Choroid plexus epithelial cell (primary cell): Measurements from ENCODE around the gene PARN.
"Not testable (repeated sequence)": the region's sequence is repeated elsewhere in the genome, so short reads cannot be mapped to it uniquely, and the experiment has no call there.

Source experiments
- DNase-seq: peaks from one replicate; pipeline ENCODE4 v3.0.0-alpha.2; 2010; ENCODE audit warnings: low read depth
- H3K4me3 ChIP-seq: 2 replicates; pipeline ENCODE4 v1.5.1; 2011; ENCODE audit warnings: low read depth, mild to moderate bottlenecking, control low read depth, low read length, moderate library complexity
- TF ChIP-seq, protein P1 (sequence below): conservative IDR thresholded peaks from 2 replicates; pipeline ENCODE4 v1.5.1; 2011; ENCODE audit warnings: low read depth, mild to moderate bottlenecking, control low read depth, inconsistent platforms, low read length, moderate library complexity

PARN gene

DNA sequence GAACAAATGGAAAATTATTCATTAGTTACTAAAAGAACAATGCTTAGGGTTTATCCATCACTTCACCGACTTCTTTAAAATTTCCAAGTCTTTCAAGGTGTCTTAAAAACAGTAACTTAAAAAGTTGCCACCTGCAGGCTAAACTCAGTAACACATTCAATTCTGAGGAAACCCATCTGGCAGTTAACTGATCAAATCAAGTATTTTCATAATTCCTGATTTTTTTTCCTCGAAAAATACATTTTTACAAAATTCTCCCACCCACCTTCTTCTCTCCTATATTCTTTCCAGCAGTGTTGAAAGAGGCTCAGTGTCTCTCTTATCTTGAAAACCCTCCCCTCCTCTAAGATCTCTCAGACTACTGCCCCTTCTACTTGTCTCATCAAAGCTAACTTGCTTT lies 29.9 kb downstream of the PARN start:
- peak; percentile 67 for DNase-seq
- TF ChIP-seq, protein P1, sequence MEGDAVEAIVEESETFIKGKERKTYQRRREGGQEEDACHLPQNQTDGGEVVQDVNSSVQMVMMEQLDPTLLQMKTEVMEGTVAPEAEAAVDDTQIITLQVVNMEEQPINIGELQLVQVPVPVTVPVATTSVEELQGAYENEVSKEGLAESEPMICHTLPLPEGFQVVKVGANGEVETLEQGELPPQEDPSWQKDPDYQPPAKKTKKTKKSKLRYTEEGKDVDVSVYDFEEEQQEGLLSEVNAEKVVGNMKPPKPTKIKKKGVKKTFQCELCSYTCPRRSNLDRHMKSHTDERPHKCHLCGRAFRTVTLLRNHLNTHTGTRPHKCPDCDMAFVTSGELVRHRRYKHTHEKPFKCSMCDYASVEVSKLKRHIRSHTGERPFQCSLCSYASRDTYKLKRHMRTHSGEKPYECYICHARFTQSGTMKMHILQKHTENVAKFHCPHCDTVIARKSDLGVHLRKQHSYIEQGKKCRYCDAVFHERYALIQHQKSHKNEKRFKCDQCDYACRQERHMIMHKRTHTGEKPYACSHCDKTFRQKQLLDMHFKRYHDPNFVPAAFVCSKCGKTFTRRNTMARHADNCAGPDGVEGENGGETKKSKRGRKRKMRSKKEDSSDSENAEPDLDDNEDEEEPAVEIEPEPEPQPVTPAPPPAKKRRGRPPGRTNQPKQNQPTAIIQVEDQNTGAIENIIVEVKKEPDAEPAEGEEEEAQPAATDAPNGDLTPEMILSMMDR: peak; percentile 52
- no peak overlapping the region for H3K4me3 ChIP-seq

DNA sequence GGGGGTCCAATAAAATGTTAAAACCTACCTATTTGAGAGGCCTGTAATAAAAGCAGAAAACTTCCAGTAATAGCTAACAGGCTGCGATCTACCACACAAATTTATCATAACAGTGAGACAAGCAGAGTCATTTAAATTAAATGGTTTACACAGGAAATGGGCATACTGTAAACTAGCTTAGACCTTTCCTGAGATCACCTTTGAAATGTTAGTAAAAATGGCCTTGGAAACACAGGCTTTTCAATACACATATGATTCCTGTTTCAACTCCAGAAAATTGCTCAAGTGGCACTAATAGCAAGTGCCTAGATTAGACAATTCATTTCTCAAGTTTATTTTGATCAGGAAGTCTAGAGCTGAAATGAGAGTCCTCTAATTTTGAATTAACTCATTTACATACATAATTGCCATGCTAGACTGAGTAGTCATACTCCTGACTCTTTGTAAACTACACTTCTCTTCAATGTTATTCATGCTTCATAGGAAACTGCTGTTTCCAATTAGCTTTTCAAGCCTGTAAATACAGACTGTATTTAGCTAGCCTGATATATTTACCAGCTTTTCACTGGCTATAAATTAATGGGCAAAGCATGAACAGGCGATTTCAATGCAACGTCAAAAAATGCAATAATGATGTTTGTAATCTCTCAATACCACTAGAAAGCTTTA lies 43.3 kb downstream of the PARN start:
- H3K4me3 ChIP-seq: no peak overlapping the region
- DNase-seq: no peak
- TF ChIP-seq, protein P1: no peak

DNA sequence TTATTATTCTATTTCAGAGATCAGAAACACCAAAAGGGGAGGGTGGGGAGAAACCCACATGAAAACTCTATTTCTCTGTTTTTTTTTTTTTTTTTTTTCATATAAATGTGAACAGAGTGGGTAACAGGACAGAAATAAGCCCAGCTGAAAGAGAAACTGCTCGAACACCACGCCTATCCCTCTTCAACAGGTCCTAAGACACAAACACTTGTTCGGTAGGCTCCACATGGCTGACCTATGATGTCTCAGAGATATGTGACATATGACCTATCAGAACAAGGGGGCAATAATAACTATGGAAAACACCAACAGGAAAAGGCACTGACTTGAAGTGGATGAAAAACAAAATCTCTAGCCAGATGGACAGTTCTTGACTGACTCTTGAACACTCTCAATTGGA lies 44.8 kb downstream of the PARN start:
- TF ChIP-seq, protein P1: no peak
- DNase-seq: no peak
- no peak overlapping the region for H3K4me3 ChIP-seq

DNA sequence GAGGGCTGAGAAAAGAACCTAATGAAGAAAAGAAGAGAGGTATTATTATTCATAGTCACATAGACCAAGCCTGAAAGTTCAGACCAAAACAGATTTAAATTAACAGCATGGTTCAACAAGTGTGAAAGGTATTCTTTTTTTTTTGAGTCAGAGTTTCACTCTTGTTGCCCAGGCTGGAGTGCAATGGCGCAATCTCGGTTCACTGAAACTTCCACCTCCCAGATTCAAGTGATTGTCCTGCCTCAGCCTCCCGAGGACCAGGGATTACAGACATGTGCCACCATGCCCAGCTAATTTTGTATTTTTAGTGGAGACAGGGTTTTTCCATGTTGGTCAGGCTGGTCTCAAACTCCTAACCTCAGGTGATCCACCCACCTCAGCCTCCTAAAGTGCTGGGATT lies 49.1 kb downstream of the PARN start:
- not testable (repeated sequence) for H3K4me3 ChIP-seq, DNase-seq

DNA sequence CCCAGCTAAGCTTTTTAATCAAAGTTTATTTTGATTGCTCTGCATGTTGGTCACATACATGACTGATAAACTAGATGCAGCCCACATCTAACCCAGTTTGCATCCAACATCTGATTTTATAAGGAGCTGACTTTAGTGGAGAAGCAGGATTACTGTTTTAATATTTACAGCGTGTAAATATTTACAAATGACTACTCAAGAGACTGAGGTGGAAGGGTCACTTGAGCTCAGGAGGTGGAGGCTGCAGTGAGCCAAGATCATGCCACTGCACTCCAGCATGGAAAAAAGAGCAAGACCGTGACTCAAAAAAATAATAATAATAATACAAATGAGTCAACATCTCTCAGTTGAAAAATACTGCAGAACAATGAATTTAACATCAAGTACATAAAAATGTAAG lies 50.8 kb downstream of the PARN start:
- TF ChIP-seq, protein P1: no peak
- no peak for DNase-seq

DNA sequence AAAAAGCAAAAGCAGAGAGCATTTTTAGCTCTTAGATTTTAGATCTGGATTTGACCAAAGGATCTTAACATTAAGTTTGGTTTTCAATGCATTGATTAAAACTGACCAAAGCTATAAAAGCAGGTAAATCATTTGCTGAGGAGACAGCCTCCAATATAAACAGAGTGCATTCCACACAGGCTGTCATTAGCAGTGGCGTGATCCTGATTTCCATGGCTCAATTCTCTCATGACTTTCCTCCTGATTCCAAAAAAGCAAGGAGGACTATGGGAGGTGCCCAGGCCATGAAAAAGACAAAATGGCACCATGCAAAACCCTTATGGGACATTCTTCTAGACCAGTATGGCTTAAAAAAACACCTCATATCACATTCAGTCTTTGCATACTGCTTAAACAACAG lies 53.5 kb downstream of the PARN start:
- no peak for DNase-seq
- TF ChIP-seq, protein P1: no peak

More for the DNA sequence above, 50.8 kb downstream of the PARN start:
- H3K4me3 ChIP-seq: no peak overlapping the region

DNA sequence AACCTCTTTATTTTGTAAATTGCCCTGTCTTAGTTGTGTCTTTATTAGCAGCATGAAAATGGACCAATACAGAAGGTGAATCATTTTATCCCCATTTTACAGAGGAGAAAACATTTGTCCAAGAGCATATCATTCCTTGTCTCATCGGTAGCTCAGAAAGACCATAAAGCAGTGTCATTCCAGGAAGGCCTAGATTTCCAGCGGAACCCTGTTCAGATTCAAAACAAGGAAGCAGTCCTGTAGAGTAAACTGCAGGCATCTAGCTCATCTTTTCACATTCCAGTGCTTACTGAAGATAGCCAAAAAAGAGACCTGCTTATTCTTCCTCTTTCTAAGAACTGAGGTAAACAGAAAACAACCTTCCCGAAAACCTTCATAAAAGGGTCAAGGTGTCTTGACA lies 54.0 kb downstream of the PARN start:
- no peak overlapping the region for H3K4me3 ChIP-seq
- no peak for DNase-seq
- TF ChIP-seq, protein P1: no peak

More for the DNA sequence above, 53.5 kb downstream of the PARN start:
- H3K4me3 ChIP-seq: no peak overlapping the region

DNA sequence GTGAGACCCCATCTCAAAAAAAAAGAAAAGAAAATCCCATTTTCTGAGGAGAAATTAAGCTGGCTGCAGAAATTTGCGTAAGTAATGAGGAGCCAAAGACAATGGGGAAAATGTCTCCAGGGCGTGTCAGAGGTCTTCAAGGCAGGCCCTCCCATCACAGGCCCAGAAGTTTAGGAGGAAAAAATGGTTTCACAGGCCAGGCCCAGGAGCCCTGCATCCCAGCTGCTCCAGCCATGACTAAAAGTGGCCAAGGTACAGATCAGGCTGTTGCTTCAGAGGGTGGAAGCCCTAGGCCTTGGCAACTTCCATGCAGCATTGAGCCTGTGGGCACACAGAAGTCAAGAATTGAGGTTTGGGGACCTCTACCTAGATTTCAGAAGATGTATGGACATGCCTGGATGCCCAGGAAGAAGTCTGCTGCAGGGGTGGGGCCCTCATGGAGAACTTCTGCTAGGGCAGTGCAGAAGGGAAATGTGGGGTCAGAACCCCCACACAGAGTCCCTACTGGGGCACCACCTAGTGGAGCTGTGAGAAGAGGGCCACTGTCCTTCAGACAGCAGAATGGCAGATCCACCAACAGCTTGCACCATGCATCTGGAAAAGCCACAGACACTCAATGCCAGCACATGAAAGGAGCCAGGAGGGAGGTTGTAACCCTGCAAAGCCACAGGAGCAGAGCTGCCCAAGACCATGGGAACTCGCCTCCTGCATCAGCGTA lies 55.2 kb downstream of the PARN start:
- not testable (repeated sequence) for H3K4me3 ChIP-seq, DNase-seq
